HG03196 (cell line): ENCODE measurements around the gene ZNF669.

Experiments used
- ATAC-seq: cut with Tn5 transposase; IDR thresholded peaks from one replicate; pipeline ENCODE4 v1.9.1; 2021; ENCODE audit not compliant: unreplicated experiment

Gene ZNF669

DNA sequence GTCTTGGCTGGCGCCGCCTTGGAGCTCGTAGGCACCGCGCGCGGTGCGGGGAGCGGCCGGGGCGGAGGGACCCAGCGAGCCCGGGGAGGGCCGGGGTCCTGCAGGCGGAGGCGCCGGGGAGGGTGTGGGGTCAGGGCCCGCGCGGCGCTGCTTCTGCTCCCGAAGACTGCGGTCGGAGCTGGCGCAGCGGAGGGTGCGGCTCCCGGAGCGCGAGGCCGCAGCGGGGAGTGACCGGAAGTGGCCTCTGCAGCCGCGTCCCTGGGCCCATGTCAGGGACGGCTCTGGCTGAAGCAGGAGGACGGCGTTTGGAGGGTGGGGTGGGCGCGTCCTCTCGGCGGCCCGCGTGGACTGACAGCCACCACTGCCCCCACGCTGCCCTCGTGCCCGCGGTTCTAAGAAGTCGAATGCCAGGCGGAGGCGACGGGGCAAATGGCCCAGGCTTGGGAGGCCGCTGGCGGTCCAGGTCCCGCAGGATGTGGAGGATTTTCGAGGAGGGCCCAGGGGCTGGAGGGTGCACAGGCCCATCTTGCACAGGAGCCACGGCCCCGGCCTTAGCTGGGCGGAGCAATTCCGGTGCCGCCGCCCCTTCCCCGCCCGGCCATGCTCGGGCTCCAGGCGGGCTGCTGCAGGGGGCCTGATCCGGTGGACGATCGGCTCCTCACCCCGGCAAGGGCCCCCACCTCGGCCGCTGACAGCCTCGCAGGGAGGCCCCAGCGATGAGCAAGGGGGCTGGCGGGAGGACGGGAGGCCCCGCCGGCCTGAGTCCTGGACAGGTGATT lies 7.7 kb upstream of the ZNF669 start:
- no peak for ATAC-seq

DNA sequence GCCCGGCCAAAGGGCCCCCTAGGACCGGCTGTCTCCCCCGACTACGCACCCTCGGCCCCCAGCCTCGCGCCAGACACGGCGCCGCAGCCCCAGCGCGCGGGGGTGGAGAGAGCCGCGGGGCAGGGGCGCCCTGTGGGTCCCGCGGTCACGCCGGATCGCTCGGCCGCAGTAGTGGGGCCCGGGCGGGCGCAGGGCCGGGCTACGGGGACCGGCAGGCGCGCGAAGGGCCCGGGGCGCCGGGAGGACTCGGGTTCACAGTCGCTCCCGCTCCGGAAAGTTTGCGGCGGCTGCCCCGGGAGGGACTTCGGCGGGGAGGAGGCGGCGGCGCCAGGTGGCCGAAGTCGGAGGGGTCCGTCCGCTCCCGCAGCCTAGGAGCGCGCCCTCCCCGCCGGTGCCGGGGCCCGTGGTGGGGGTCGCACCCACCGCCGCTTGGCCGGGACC lies 7.1 kb upstream of the ZNF669 start:
- no peak for ATAC-seq

DNA sequence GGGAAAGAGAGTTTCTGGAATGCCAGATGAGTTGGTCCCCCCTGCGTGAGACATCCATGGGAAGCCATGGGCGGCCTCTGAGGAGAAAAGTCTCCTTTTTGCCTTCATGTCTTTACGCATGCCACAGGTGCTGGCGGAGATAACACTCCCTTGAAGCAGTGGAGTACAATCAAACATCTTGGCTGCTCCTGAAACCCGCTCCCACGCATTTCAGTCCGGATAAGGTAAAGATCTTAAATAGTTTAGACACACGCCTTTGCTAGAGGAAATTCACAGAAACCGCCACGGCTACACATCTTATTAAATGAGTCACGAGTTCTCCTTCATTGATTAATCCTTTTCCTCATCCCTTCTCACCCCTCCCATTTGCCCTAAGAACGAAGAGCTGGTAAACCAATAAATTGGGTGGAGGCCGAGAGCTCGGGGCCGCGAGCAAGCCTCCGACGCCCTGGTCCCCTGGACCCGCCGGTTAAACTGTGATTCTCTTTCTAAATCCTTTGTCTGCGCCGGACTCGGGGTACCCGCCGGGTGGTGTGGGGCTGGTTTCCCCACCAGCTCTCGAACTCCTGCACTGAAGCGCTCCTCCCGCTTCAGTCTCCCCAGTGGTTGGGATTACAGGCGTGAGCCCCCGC lies 6.6 kb upstream of the ZNF669 start:
- no peak for ATAC-seq

DNA sequence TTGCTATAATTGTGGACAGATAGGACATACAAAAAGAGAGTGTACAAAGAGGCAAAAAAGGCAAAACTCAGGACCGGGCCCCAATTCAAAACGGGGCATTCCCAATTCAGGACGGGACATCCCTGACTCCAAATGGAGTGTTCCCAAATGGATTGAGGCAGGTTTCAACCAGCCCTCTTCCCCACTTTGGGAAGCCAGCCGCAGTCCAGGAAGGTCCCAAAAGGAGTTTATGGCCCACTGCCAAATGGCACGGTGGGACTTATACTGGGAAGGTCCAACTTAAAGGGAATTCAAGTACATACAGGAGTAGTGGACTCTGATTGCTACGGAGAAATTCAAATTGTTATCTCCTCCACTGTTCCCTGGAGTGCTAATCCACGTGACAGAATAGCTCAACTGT lies 3.5 kb upstream of the ZNF669 start:
- ATAC-seq: no peak

DNA sequence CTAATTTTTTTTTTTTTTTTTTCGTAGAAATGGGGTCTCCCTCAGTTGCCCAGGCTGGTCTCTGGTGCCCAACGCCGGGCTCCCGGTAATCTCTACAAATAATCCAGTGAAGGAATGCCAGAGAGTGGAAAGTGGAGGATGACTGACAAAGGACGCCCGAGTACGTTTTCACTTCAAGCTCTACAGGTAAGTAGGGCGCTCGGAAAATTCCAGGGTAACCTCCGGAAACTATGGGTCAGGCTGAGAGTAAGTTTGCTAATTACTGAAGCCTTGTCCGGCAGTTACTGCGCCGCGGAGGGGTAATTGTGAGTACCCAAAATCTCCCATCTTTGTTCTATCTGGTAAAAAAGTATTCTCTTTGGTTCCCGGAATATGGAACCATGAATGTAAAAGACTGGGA lies 1.8 kb upstream of the ZNF669 start:
- no peak for ATAC-seq

DNA sequence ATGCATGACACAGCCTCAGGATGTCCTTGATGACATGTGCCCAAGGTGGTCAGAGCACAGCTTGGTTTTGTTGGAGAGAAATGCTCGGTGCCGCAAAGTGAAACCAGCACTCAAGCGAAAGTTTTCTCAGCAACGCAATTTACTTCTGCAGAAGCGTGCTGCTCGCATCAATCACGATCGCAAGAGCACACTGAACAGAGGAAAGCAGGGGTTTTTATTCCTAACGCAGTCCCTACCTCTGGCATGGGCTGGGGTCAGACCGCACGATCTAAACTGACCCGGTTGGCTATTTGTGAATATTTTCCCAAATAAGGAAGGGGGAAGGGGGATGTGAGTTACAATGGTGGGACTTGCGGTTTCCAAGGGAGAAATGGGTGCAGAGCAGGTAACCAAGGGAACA lies 809 bp upstream of the ZNF669 start:
- no peak for ATAC-seq

DNA sequence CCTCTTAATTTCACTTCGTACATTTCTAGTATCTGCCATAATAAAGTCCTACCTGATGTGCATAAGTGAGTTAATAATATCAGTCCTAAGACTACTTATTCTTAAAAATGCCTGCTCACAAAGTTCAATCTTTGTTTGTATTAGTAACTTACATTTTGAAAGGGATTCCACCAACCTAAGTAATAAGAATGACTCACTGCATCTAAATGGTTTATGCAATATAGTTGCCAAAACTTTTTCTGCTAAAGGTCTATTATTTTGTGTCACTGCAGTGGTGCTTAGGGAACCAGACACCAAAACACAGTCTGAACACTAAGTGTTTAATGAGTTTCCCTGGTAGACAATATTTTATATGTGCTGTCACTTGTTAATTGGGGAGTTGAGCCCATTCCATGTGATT lies 1.8 kb downstream of the ZNF669 start:
- no peak for ATAC-seq

DNA sequence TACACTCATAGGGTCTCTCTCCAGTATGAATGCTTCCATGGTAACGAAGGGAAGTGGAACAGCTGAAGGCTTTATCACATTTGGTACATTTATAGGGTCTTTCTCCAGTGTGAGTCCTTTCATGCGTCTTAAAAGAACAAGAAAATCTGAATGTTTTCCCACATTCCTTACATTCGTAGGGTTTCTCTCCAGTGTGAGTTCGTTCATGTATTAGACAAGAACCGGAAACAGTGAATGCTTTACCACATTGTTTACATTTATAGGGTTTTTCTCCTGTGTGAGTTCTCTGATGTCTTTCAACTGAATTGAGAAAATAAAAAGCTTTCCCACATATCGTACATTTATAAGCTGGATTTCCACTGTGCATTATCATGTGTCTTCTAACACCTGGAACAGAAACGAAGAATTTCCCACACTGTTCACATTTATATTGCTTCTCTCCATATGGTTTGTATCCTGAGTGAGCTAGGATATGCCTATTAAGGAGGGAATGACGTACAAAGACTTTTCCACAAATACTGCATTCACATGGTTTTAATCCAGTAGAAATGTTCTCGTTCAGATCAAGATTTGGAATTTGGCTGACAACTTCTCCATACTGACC lies 3.4 kb downstream of the ZNF669 start:
- no peak for ATAC-seq

DNA sequence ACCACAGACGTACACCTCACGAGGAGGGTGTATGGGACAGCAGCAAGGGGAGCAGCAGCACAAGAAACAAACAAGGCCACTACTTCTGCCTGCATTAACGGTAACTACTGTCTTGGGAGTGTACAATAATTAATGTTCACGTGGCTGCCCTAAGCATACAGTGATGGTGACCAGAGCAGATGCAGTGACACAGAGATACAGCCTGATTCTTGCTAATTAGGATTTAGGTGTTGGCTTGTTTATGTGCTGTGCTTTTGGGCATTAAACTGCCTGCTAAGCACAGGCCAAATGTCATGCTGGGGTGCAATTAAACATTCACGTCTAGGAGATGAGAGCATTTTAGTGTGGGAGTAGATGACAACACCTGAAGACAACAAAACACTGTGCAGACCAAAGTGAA lies 7.2 kb downstream of the ZNF669 start:
- ATAC-seq: no peak

DNA sequence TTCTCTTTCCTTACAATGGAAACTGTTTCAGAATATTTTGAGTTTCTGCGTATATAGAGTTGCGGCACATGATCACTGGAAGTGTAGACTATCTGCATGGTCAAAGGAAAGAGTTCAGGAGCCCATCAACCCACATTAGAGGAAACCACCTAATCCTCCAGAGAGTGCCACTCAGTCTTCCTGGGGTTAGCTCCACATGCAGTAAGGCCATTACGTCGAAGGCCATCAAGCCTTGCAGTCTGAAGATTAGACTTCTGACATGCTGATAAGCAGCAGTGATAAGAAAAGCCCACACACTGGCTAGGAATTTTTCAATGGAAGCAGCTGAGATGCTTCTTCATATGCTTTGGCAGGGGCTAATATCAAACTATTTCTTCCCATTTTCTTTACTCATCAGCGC lies 7.6 kb downstream of the ZNF669 start:
- ATAC-seq: no peak

DNA sequence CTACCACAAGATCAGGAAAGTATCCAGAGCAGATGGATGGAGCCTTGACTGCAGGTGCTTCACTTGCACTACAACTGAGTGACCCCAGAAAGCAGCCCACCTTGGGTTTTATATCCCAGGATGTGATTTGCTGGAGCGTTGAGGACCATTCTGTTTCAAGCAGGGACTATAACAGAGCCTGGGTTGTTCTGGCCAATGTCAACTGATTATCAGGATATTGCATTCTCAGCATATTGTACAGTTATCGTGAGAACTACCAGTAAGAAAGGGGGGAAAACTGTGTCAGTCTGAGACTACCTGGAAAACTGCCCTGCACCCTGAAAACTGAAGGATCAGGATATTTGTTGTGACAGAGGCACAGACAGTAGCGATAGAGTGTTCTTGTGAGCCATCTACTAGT lies 8.0 kb downstream of the ZNF669 start:
- no peak for ATAC-seq

DNA sequence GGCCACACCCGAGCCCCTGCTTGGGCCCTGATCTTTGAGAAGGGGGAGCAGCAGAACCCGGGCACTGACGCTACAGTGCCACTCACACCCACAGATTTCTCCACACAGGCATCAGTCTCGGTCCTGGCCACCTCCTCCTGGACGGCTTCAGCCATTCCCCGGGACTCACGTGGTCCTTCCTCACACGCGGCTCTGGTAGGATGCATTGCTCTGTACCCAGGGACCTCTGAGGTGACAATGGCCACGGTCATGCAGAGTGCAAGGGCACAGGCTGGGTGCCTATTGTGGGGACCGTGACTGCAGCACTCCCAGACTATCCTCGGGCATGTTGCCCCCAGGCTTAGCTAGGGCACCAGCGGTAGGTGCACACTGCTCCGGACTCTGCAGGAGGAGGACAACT lies 13.7 kb downstream of the ZNF669 start:
- ATAC-seq: no peak

DNA sequence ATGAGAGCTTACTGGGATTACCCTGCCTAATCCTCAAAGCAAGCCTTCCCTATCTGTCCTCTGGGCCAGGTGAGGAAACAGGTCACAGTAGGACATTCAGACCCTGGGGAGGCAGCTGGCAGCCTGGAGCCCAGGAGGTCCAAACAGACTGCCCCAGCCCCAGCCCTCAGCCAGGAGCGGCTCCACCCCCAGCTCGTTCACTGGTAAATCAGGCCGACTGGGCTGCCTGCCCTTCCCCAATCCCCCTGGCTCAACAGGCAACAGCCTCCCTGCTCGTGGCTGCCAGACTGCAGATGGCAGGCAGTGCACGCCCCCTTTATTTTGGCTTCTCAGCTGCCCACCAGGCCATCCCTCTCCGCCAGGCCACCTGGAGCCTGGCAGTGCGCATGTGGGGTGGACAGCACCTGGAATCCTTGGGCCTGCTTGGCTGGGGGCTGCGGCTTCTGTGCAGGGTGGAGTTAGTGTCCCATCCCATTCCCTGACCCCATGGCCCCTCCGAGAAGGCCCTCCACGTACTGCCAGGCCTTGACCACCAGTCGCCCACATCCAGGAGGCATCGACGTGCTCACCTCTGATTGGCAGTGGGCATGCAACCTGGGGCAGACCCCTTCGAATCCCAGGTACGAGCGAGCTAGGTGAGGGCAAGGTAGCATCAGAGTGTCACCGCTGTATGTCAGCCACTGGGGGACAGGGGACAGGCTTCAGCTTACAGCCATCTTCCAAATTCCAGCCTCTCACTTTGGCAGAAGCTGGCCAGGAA lies 14.4 kb downstream of the ZNF669 start:
- no peak for ATAC-seq

DNA sequence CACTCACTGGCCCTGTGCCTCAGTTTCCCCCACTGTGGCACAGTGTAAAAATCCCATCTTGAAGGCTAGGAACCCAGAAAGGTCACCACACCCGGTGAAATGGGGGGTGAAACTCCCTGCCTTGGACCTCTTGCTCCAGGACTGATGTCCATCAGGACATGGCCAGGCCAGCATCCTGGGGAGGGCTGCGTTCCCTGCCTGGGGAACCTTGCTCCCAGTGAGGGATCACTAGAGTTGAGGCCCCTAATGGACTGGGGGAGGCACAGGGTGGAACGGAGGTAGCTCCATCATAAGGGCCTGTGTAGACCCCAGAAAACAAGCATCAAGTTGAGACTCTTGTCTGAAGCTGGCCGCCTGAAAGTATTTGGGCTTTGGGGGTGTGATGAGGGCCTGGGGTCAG lies 15.2 kb downstream of the ZNF669 start:
- ATAC-seq: no peak

DNA sequence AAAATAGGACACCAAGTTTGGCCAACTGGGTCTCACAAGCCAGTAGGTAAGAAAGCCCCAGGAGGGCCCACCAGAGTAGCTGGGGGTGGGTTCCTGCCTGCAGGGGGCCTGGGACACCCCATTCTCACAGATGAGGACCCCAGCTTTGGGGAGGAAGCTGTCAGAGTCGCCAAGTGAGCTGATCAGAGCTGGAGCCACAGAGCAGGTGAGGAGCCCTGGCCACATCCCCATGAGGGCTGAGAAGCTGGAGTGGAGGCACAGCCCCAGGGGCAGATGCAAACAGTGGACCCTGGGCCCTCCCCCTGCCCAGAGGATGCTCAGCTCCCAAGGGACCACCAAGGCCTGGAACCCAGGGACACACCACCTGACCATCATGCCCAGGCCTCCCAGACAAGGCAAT lies 16.9 kb downstream of the ZNF669 start:
- no peak for ATAC-seq

DNA sequence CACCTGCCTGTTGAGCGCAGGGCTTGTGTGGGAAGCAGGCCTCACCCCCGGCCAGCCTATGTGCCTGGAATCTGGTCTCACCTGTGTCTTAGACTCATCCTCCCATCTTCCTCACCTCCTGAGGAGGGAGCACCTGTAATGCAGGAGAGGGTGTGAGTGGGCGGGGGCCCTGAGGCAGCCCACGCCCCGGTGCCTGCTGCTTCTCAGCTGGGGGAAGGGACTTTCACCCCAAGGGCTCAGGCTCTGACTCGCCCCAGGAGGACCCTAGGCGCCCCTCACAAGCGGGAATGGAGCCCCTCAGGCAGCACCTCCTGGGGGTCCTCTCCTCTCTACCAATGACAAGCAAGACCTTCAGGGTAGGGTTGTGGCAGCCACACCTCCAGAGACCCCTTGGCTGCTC lies 18.8 kb downstream of the ZNF669 start:
- ATAC-seq: no peak

DNA sequence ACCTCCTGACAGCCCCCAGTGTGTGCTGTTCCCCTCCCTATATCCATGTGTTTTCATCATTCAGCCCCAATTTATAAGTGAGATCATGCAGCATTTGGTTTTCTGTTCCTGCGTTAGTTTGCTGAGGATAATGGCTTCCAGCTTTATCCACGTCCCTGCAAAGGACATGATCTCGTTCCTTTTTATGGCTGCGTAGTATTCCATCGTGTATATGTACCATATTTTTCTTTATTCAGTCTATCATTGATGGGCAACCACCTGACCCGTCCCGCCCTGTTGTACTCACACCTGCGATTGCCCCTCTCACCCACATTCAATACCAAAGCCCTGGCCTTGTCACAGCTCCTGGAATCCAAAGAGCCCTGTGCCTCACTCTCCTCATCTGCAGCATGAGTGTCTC lies 19.4 kb downstream of the ZNF669 start:
- ATAC-seq: no peak

DNA sequence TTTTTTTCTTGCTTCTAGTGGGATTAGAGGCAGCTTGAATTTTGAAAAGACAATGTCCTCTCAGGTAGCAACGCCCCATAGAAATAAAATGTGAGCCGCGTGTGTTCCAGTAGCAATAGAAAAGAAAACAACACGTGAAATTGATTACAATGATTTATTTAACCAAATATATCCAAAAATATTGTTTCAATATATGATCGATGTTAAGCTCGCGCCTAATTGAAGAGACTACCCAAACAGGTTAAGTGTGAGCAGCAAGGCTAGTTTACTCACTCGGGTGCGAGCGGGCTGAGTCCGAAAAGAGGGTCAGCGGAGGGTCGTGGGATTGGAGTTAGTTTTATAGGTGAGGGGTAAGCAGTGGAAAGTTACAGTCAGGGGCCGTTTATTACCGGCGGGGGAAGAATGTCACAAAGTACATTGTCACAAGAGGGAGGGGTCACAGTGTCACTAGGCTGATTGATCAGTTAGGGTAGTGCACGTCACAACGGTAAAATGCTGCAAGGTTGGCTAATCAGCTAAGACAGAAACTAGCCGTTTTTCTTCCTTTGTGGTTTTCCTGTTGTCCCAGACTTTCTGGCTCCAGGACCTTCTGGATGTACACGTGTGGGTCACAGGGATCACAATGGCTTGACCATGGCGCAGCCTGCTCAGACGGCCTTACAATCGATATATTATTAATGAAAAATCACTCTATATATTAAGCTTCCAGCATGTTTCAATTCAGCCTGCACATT lies 24.8 kb downstream of the ZNF669 start:
- ATAC-seq: no peak

DNA sequence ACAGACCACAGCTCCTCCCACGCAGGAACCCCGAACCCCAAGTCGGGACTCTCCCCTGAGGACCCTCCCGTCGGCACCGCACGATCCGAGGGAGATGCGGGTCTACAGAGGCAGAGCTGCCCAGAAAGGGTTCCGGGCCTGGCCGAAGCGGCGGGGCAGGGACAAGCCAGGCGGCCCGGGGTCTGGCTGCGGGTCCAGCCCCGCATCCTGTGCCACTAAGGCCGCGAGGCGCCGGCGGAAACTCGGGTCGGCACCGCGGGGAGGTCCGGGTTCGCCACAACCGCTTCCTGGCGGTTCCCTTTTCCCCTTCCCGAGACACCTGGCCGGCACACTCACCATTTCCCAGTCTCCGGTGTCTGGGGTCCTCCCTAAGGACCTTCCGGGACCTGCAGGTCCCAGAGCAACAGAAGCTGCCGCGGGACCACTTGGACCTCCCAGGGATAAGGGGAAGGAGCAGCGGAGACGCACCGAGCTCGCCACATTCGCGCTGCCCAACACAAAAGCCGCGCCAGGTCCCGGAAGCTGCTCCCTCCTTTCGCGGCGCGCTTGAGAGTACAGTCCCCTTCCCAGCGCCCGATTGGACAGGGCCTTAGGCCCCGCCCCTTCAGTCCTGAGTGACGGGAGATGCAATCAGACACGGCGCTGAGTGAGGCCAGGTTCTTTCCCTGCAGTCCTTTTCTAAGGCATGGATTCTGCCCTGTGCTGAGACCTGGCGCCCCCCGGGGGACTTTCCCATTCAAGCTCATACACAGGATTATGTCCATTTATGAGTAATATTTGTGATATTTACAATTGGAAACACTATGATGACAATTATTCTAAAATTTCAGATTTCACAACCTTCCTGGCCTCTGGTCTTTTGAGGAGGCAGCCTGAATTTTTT lies 25.7 kb downstream of the ZNF669 start, which contains the start of gene ZNF670:
Gene ZNF670 (minus strand): TSS at position 554 of the 883 bp plus-strand sequence. CDS start 215 bp downstream, at position 339.
- peak; percentile 100 for ATAC-seq

DNA sequence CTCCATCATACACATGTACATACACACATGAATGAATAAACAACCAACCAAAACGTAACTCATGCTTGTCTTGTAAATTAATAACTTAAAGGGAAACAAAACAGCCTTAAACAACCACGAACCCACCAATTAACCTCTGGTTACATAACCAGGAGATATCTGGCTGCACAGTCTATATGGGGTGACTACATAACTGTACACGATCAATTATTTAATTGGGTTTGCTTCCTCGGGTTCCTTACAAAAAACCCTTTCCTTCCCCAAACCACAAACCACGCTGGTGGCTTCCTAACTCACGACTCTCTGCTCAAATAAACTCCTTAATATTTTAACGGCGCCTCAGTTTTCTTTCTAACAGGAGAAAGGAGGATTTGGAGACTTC lies 26.3 kb downstream of the ZNF669 start:
- ATAC-seq: peak; percentile 31
